ENCODE results near the gene GRIK1. TPM values are rescaled to one million over a fixed set of nuclear protein-coding genes. Genes with fewer than 3 reads are reported as not detected.

The GRIK1 gene
- total RNA-seq, 1 donor from 2014 or later, result 0.39 TPM

- Mint-ChIP-seq H3K27ac (ENCODE audit: unreplicated experiment) (no peak overlapping the region), H3K4me3 (ENCODE audit: unreplicated experiment) (no peak overlapping the region), H3K27me3 (ENCODE audit: unreplicated experiment) (no peaks in the 10 kb centered on the region), H3K4me1 (ENCODE audit: low read depth, unreplicated experiment) (no peaks in the 10 kb centered on the region), H3K36me3 (ENCODE audit: unreplicated experiment) (no peaks in the 10 kb centered on the region), H3K9me3 (ENCODE audit: unreplicated experiment) (no peaks in the 10 kb centered on the region)
- no peak for TF ChIP-seq CTCF (IDR thresholded peaks at IDR 0.05; ENCODE audit: partially characterized antibody, unreplicated experiment)
- no peak for DNase-seq
These were observed 371.6 kb downstream of the GRIK1 start for GRCh38 chr21:29568020-29568697.

DNA sequence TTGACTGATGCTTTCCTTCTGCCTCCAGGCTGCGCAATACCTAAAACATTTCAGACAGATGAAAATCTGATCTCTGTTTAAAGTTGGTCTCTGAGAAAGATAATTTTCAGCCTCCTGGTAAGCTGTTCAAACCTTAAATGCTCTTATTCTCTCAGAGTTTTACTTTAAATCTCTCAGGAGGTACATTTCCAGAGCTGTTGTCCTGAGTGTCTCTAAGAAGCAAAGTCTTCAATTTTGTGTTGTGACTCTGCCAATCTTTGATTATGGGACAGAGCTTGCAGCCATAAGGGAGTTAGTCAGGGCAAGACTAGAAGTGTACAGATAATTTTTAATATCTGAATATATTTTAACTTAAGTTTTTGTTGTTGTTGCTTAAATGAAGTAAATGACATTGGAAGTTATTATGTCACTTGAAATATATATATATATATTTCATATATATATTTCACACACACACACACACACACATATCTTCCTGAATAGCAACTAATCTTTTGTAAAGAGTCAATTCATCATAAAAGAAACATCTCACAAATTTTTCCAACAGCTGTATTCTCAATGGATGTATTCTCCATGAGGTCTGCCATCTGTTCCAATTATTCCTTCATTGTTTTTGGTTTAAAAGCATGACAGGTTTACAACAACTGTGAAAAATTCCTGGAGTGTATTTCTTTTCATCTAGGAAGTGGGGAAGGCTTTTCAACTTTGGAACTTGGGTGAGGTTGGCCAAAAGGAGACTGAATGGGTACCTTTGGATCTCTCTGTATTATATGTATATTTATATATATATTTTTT, 381.7 kb downstream of the GRIK1 start:
- DNase-seq, result no peak
- Mint-ChIP-seq H3K36me3 (ENCODE audit: unreplicated experiment) (no peaks in the 10 kb centered on the region), H3K27me3 (ENCODE audit: unreplicated experiment) (no peaks in the 10 kb centered on the region)

GRCh38 chr21:29557200-29557599, 382.6 kb downstream of the GRIK1 start:
- peaks cover 2% of the 10 kb centered on the region for H3K4me1 Mint-ChIP-seq (ENCODE audit: low read depth, unreplicated experiment)
- H3K4me3 Mint-ChIP-seq (ENCODE audit: unreplicated experiment), result no peak overlapping the region
- H3K36me3 Mint-ChIP-seq (ENCODE audit: unreplicated experiment), result no peaks in the 10 kb centered on the region
- no peak overlapping the region for H3K27ac Mint-ChIP-seq (ENCODE audit: unreplicated experiment)
- DNase-seq, result no peak
- H3K27me3 Mint-ChIP-seq (ENCODE audit: unreplicated experiment), result no peaks in the 10 kb centered on the region
- no peaks in the 10 kb centered on the region for H3K9me3 Mint-ChIP-seq (ENCODE audit: unreplicated experiment)
- no peak for TF ChIP-seq CTCF (IDR thresholded peaks at IDR 0.05; ENCODE audit: partially characterized antibody, unreplicated experiment)

More for the DNA sequence above, 381.7 kb downstream of the GRIK1 start:
- TF ChIP-seq CTCF (IDR thresholded peaks at IDR 0.05; ENCODE audit: partially characterized antibody, unreplicated experiment), result no peak
- H3K27ac Mint-ChIP-seq (ENCODE audit: unreplicated experiment), result no peak overlapping the region
- no peaks in the 10 kb centered on the region for H3K9me3 Mint-ChIP-seq (ENCODE audit: unreplicated experiment)
- no peak overlapping the region for H3K4me3 Mint-ChIP-seq (ENCODE audit: unreplicated experiment)
- peaks cover 2% of the 10 kb centered on the region for H3K4me1 Mint-ChIP-seq (ENCODE audit: low read depth, unreplicated experiment)

GRCh38 chr21:29555601-29556000, 384.2 kb downstream of the GRIK1 start:
- no peak overlapping the region for H3K27ac Mint-ChIP-seq (ENCODE audit: unreplicated experiment)
- no peaks in the 10 kb centered on the region for H3K27me3 Mint-ChIP-seq (ENCODE audit: unreplicated experiment)
- DNase-seq, result no peak
- no peak overlapping the region for H3K4me3 Mint-ChIP-seq (ENCODE audit: unreplicated experiment)
- no peaks in the 10 kb centered on the region for H3K9me3 Mint-ChIP-seq (ENCODE audit: unreplicated experiment)
- TF ChIP-seq CTCF (IDR thresholded peaks at IDR 0.05; ENCODE audit: partially characterized antibody, unreplicated experiment), result no peak
- peaks cover 2% of the 10 kb centered on the region for H3K4me1 Mint-ChIP-seq (ENCODE audit: low read depth, unreplicated experiment)
- H3K36me3 Mint-ChIP-seq (ENCODE audit: unreplicated experiment), result no peaks in the 10 kb centered on the region

- H3K36me3 Mint-ChIP-seq (ENCODE audit: unreplicated experiment), result no peaks in the 10 kb centered on the region
- no peak for DNase-seq
- no peak overlapping the region for H3K27ac Mint-ChIP-seq (ENCODE audit: unreplicated experiment)
- H3K27me3 Mint-ChIP-seq (ENCODE audit: unreplicated experiment), result no peaks in the 10 kb centered on the region
- peaks cover 3% of the 10 kb centered on the region for H3K9me3 Mint-ChIP-seq (ENCODE audit: unreplicated experiment)
- no peak overlapping the region for H3K4me3 Mint-ChIP-seq (ENCODE audit: unreplicated experiment)
- no peaks in the 10 kb centered on the region for H3K4me1 Mint-ChIP-seq (ENCODE audit: low read depth, unreplicated experiment)
- no peak for TF ChIP-seq CTCF (IDR thresholded peaks at IDR 0.05; ENCODE audit: partially characterized antibody, unreplicated experiment)
These were observed 389.6 kb downstream of the GRIK1 start for GRCh38 chr21:29550205-29550604.
